HUES64 (cell line): ENCODE measurements around the gene LRRC15. TPM values are rescaled to one million over a fixed set of nuclear protein-coding genes. Genes with fewer than 3 reads are reported as not detected.

Experiments used
- H3K27ac ChIP-seq: 2 replicates; pipeline ENCODE4 v1.7.0; 2013; ENCODE audit warnings: low read depth, low read length, inconsistent platforms
- H3K27me3 ChIP-seq: 2 replicates; pipeline ENCODE4 v1.6.1; 2013; ENCODE audit warnings: mild to moderate bottlenecking, low read length; ENCODE audit not compliant: insufficient read depth
- H3K36me3 ChIP-seq: 2 replicates; pipeline ENCODE4 v1.6.1; 2013; ENCODE audit warnings: mild to moderate bottlenecking, low read length; ENCODE audit not compliant: insufficient read depth
- H3K4me1 ChIP-seq: 2 replicates; pipeline ENCODE4 v1.6.1; 2013; ENCODE audit warnings: mild to moderate bottlenecking, low read length, moderate library complexity; ENCODE audit not compliant: insufficient read depth
- H3K4me3 ChIP-seq: 2 replicates; pipeline ENCODE4 v1.5.1; 2013; ENCODE audit warnings: mild to moderate bottlenecking, low read length, moderate library complexity
- H3K9ac ChIP-seq: 2 replicates; pipeline ENCODE4 v1.6.1; 2013; ENCODE audit warnings: mild to moderate bottlenecking, low read depth, low read length
- H3K9me3 ChIP-seq: 2 replicates; pipeline ENCODE4 v1.6.1; 2013; ENCODE audit warnings: low read depth, low read length; ENCODE audit not compliant: insufficient read depth
- WGBS: fragments of 150-250, 120-280 bp; methylation state at CpG from one replicate; pipeline ENCODE4 v1.1.7; 2013; ENCODE audit warnings: missing lambda C conversion rate; 5-methylcytosine and 5-hydroxymethylcytosine counted together
- polyA plus RNA-seq, 2 experiments: library from polyadenylated mRNA; stranded (reverse); fragments of 50-300 nt; gene quantifications; one replicate each; pipeline ENCODE4 v1.2.3, GENCODE V29; 2013

Gene LRRC15
- 0.15 TPM for polyA plus RNA-seq (2013, experiment 1 of 2)
- polyA plus RNA-seq (2013, experiment 2 of 2), result 0.13 TPM

DNA sequence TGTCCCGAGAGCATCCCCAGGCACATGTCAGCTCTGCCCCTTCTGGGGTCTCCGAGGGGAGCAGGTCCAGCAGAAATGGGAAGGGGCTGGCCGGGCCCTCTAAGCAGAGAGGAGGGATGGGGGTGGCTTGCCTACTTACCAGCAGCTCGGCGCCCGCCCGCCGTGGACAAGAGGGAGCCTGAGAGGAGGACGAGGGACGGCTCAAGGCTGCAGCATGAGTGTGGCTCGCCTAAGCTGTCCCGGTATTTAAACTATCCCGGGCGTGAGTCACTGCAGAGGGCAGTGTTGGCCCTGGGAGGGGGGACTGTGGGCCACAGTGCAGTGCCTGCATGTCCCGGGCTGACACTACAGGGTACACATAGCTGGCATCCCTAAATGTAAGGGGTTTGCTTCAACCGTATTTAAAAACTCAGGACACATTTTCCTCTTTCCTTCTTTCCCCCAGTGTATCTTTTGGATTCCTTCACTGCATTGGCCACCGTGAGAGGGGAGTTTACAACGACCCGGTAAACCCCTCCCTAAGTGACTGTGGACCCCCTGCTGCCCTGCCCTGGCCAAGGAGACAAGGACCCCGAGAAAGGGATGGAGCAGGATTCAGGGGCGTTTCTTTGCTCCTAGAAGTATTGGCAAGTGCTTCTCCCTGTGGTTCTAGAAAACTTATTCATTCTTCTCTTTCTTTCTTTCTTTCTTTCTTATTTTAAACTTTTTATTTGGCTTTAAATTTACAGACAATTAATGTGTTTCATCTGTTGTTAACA, at the start of gene LRRC15:
TSS of gene LRRC15 (minus strand) at position 222 of the 758 bp plus-strand sequence. CDS start 8,700 bp downstream, outside the sequence.
- Histone ChIP-seq H3K27ac (no peak within 1 kb of the TSS; the same call in 1 of the 2 replicates), H3K9ac (no peak within 1 kb of the TSS), H3K36me3 (no peaks in the 10 kb centered on the region), H3K9me3 (no peaks in the 10 kb centered on the region), H3K27me3 (peaks cover 24% of the 10 kb centered on the region), H3K4me1 (peaks cover 22% of the 10 kb centered on the region; the same call in 1 of the 2 replicates), H3K4me3 (peak within 1 kb of the TSS; percentile 31)
- WGBS, result 21% methylated on average over 21 of the region's 21 CpGs

DNA sequence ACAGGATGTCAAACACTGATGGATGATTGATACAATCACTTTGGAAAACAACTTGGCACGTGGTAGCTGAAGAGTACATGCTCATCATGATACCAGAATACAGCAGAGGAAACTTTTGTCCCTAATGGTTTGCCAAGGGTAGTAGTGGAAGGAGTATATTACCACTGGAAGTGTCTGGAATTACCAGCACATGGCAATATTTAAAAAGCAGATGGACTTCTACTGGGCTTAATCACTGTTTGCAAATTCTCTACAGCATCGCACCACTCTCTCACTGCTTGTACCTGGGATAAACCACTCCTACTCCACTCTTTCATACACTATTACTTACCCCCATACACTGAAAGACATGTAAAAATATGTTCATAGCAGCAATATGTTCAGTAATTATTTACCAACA, 49.1 kb upstream of the LRRC15 start:
- 94% methylated on average over 2 of the region's 2 CpGs for WGBS
- Histone ChIP-seq H3K4me3 (no peak overlapping the region), H3K27me3 (no peaks in the 10 kb centered on the region), H3K27ac (no peak overlapping the region), H3K4me1 (no peaks in the 10 kb centered on the region), H3K36me3 (peaks cover 54% of the 10 kb centered on the region), H3K9me3 (no peaks in the 10 kb centered on the region), H3K9ac (no peak overlapping the region)

DNA sequence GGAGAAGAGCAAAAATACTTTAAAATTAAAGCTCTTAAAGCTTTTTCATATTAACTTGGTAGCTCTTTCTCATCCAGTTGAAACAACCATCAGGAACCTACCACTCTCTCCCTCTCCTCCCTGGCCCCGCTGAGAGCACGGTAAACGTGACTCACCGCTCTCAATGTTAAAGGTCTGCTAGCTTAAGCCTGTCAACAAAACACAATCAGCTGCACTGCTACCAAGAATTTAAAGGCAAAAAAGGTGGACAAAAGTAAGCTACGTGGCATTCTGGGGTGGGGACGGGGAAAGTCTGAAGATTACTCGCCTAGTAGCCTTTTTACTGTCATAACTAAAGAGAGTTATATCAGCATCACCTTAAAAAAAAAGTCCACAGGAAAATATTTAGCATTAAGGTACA, 37.9 kb upstream of the LRRC15 start:
- no peak overlapping the region for H3K27ac ChIP-seq
- H3K9ac ChIP-seq, result no peak overlapping the region
- 84% methylated on average over 7 of the region's 7 CpGs for WGBS
- no peak overlapping the region for H3K4me3 ChIP-seq
- no peaks in the 10 kb centered on the region for H3K9me3 ChIP-seq
- H3K36me3 ChIP-seq, result peaks cover 41% of the 10 kb centered on the region
- no peaks in the 10 kb centered on the region for H3K27me3 ChIP-seq
- H3K4me1 ChIP-seq, result no peaks in the 10 kb centered on the region

DNA sequence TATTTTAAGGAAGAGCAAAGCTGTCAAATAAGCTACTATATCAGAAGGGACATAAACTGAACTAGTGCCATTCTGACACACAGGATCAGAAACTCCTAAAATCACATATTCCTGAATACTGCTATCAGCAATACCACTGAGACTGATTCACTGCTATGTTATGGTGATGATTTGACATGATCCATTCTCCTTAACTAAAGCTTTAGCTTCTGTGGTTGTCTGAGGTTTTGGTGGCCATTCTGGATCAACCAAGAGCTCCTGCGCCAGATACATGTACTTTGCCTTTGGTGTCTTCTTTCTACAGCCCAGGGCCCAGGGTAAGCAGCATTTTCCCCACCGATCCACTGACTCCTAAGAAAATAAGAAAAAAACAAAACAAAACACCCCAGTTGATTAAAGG, 36.2 kb upstream of the LRRC15 start:
- no peak overlapping the region for H3K4me3 ChIP-seq
- H3K36me3 ChIP-seq, result peaks cover 27% of the 10 kb centered on the region
- H3K27me3 ChIP-seq, result no peaks in the 10 kb centered on the region
- H3K9me3 ChIP-seq, result no peaks in the 10 kb centered on the region
- WGBS, result 90% methylated on average over 2 of the region's 2 CpGs
- no peak overlapping the region for H3K27ac ChIP-seq
- H3K4me1 ChIP-seq, result no peaks in the 10 kb centered on the region
- H3K9ac ChIP-seq, result no peak overlapping the region

DNA sequence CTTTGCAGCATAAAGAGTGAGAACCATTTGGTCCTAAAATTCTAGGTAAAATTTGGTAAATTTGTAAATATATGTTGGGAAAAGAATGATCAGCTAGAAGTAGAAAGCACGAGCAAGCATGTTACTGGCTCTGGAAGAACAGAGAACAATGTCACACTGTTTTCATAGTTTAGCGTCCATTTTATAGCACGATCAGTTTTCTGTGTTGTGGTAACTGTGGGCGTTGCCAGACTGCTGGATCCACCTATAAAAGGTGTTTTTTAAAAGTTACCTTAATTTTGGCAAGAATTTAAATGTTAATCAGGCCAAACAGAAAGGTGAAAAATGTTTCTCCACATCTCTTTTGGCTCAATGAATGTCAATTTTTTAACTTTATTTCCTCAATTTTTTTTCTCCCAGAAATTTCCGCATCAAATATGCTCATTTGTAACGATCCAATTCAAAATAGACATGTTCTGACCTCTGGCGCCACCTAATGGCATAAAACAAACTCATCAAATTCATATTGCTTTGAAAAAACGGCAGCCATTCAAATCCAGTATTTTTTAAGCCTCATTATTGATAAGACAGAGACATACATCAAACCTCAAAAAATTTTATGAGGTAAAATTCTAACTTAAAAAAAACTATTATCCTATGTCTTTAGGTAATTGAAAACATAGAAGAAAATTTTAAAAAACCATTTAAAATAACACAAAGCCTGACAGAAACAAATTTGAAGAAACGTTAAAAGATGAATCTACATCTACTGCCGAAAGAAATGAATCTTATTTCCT, 35.0 kb upstream of the LRRC15 start:
- no peak overlapping the region for H3K9ac ChIP-seq

DNA sequence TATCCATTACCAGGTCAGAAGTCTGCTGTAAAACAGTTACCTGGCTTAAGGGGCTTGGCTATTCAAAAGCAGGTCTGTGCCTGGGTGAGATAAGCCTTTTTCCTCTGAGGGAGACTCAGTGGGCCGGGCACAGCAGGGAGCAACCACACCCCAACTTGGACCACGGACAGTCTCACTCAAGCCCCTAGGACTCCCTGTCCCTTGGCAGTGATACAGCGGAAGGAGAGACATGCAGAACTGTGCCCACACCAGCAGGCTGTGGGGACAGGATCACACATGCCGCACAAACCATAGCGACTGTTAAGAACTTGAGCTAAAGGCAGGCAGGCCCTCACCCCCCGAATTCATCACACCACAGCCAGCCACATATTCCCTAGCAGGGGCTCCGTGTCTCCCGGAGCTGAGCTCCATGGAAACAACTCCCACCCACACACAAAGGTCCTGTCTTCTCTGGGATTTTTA, 32.4 kb upstream of the LRRC15 start:
- H3K9me3 ChIP-seq, result no peaks in the 10 kb centered on the region
- no peak overlapping the region for H3K27ac ChIP-seq
- peaks cover 29% of the 10 kb centered on the region for H3K27me3 ChIP-seq
- H3K4me3 ChIP-seq, result no peak overlapping the region
- WGBS, result 82% methylated on average over 8 of the region's 8 CpGs
- no peak overlapping the region for H3K9ac ChIP-seq
- H3K4me1 ChIP-seq, result 0 out of 2 replicates have a peak, but pooled peaks cover 4% of the 10 kb centered on the region
- peaks cover 16% of the 10 kb centered on the region for H3K36me3 ChIP-seq

More for the DNA sequence above, 35.0 kb upstream of the LRRC15 start:
- H3K4me3 ChIP-seq, result no peak overlapping the region
- WGBS, result 73% methylated on average over 10 of the region's 10 CpGs
- peaks cover 27% of the 10 kb centered on the region for H3K36me3 ChIP-seq
- no peaks in the 10 kb centered on the region for H3K4me1 ChIP-seq
- no peaks in the 10 kb centered on the region for H3K9me3 ChIP-seq
- H3K27ac ChIP-seq, result no peak overlapping the region
- H3K27me3 ChIP-seq, result peaks cover 2% of the 10 kb centered on the region

DNA sequence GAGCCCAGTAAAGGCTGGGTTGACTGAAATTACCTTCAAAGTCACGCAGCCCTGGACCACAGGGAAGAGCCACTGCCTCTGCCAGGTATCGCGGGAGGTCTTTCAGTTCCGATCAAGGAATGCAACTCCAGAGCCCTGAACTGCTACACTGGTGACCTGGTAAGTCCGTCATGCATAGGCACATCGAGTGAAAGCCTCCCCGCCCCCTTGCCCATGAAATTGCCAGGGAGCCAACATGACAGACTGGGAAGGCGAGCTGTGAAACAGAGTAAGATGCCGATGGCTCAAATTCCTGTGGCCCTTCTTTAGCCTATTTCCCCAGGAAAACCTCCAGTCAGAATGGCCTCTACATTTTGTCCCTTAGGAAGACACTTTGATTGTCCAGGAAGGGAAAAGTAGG, 31.8 kb upstream of the LRRC15 start:
- no peaks in the 10 kb centered on the region for H3K9me3 ChIP-seq
- 0 out of 2 replicates have a peak, but pooled peaks cover 4% of the 10 kb centered on the region for H3K4me1 ChIP-seq
- 87% methylated on average over 9 of the region's 9 CpGs for WGBS

DNA sequence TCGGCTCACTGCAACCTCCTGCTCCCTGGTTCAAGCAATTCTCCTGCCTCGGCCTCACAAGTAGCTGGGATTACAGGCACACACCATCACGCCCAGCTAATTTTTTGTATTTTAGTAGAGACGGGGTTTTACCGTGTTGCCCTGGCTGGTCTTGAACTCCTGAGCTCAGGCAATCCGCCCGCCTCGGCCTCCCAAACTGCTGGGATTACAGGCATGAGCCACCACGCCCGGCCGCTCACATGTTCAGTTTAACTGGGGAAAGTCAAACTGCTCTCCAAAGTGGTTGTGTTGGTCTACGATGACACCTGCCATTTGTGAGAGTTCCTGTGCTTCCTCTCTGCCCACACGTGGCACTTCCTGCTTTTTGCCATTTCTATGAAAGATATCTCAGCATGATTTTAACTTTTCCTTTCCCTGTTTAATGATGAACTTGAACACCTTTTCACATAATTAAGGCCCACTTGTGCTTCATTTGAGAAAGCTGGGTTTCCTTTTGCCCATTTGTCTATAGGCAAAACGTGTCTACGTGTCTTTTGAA, 30.4 kb upstream of the LRRC15 start:
- Histone ChIP-seq H3K4me3 (no peak overlapping the region), H3K27ac (no peak overlapping the region), H3K9ac (no peak overlapping the region), H3K36me3 (peaks cover 6% of the 10 kb centered on the region), H3K9me3 (no peaks in the 10 kb centered on the region), H3K4me1 (0 out of 2 replicates have a peak, but pooled peaks cover 4% of the 10 kb centered on the region), H3K27me3 (peaks cover 47% of the 10 kb centered on the region)
- 94% methylated on average over 15 of the region's 15 CpGs for WGBS

More for the DNA sequence above, 31.8 kb upstream of the LRRC15 start:
- Histone ChIP-seq H3K27ac (no peak overlapping the region), H3K27me3 (peaks cover 34% of the 10 kb centered on the region), H3K9ac (no peak overlapping the region), H3K36me3 (peaks cover 16% of the 10 kb centered on the region), H3K4me3 (no peak overlapping the region)

DNA sequence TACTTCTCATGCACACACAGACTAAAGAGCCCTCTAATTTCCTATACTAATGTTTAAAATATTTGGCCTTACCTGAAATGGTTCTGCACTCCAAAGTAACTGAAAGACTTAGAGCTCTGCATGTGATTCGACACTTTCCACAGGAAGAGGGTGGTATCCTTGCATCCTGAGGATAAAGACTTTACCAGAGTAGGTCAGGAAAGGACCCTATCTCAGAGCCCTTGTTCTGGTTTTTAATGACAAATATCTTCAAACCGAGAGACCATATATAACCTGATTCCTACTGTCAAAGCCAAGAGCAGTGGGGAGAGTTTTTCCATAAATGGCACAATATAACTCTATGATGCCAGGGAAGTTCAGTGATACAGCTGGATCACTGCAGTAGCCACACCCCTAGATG, 29.6 kb upstream of the LRRC15 start, which contains the start of gene GP5:
TSS of gene GP5 (minus strand) at position 101 of the 400 bp plus-strand sequence. CDS start 984 bp downstream, outside the sequence.
- H3K36me3 ChIP-seq, result peaks cover 3% of the 10 kb centered on the region
- H3K9me3 ChIP-seq, result no peaks in the 10 kb centered on the region
- H3K27ac ChIP-seq, result no peak within 1 kb of the TSS
- 93% methylated on average over 2 of the region's 2 CpGs for WGBS
- H3K4me1 ChIP-seq, result 0 out of 2 replicates have a peak, but pooled peaks cover 4% of the 10 kb centered on the region
- H3K4me3 ChIP-seq, result peak within 1 kb of the TSS; percentile 48
- peaks cover 48% of the 10 kb centered on the region for H3K27me3 ChIP-seq
- H3K9ac ChIP-seq, result 0 out of 2 replicates have a peak within 1 kb of the TSS, but pooled peaks have one; percentile 17

DNA sequence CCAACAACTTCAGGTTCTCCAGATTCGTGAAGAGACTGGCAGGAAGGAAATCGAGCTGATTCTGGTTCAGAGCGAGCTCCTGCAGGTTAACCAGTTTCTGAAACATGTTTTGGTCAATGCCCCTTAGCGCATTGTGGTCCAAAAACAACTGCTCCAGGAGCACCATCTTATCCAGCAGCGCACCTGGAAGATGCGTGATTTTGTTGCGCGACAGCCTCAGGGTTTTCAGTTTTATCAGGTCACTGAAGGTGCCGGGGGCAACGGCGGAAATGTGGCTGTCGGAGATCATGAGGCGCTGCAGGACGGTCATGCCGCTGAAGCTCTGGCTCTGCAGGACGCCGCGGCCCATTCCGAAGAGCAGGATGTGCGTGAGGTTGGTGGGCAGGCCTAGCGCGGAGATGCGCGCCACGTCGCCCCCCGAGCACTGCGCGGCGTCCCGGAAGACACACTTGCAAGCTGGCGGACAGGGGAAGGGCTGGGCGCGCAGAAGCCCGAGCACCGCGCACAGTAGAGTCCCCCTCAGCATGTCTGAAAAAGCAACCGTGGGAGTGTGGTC, 28.3 kb upstream of the LRRC15 start:
- 4% methylated on average over 38 of the region's 38 CpGs for WGBS
- no peaks in the 10 kb centered on the region for H3K9me3 ChIP-seq
- 0 out of 2 replicates have a peak overlapping the region, but pooled peaks have one; percentile 17 for H3K9ac ChIP-seq
- peak overlapping the region; percentile 48 for H3K4me3 ChIP-seq
- H3K27ac ChIP-seq, result no peak overlapping the region
- H3K36me3 ChIP-seq, result no peaks in the 10 kb centered on the region
- 0 out of 2 replicates have a peak, but pooled peaks cover 4% of the 10 kb centered on the region for H3K4me1 ChIP-seq
- H3K27me3 ChIP-seq, result peaks cover 48% of the 10 kb centered on the region
